GM21367 (cell line): ENCODE data around the gene SLC39A1.
A peak's percentile ranks its signal among the peaks of the same experiment; 100 is the strongest.

ENCODE experiments used
- ATAC-seq: cut with Tn5 transposase; IDR thresholded peaks from one replicate; pipeline ENCODE4 v1.9.1; 2021; ENCODE audit not compliant: unreplicated experiment

The SLC39A1 gene

DNA sequence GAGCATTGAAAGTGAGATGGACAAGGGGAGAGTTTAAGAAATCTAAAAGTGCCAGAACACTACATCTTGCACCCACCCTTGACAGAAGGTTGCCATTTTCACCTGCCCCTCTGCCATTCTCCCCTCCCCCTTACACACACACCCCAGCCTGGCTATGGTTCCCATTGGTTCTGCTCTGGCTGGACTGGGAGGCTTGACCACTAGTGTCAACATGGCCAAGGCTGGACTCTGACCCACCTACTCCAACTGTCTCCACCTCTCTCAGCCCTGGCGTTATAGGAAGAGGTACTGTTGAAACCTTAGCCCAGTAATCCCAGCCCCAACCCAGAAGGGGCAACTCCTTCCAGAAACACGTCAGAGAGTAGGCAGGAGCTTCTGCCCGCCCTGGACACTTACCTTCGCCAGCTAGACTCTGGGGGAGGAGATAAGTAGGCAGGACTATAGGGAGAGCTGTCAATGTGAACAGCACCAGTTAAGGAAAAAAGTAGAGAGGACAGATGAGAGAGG, 9.4 kb downstream of the SLC39A1 start:
- ATAC-seq = no peak

DNA sequence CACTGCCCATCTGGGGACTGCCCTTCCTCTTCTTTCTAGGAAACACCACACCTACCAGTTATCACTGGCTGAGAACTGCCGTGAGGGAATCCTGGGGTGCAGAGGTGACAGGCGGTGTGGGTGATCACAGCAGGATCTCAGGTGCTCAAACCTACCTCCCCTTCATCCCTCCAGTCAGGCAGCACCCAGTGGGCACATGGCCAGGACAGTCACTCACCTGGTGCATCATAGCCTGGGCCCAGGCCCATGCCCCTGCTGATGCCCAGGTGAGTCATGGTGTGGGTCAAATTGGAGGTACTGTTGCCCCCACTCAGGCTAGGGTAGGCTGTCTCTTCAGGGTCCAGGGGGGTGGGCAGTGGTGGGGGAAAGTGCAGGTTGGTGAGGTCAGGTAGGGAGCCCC, 11.5 kb downstream of the SLC39A1 start:
- ATAC-seq = no peak

DNA sequence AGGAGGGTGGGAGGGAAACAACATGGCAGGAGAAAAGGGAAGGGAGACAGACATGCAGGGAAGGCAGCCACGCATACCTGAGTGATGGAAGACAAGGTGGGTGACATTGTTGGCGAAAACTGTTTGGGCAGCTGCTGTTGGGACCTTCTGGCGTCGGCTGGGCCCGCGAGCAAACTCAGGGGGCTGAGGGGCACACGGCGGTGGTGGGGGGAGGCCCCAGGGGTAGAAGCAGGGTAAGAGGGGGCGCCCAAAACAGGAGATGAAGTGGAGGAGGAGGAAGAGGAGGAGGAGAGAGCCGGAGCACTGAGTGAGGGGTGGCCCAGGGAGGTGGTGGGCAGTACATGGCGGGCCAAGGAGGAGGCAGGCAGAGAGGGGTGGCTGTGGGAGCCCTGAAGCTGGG, 12.2 kb downstream of the SLC39A1 start:
- no peak for ATAC-seq

DNA sequence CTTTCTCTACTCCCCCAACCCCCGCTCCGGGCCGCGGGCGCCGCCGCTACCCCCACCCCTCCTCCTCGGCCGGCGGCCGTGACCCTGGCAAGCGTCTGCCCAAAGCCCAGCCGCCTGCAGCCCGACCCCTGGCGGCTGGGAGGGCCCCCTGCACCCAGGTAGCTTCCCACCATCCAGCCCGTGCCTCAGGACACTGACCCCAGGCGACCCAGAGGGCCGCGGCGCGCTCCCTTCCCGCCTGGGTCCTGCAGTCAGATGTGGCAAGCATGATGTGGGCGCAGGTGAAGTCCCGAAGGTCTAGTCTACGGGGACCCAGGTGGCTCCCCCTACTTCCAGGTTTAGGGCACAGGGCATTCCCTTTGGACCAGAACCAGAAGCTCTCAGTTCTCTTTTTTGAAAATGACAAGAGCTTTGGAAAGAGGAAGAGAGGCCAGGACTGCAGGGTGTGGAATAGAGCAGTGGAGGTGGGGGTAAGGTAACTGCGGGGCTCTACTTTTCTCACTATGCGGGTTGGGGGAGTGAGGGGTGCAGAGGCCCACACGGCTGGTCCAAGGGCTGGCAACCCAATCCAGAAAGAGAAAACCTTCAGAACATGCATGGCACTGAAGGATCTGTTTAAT, 16.6 kb downstream of the SLC39A1 start, which contains the start of gene DENND4B:
TSS of gene DENND4B (minus strand) at position 97 of the 620 bp plus-strand sequence. CDS start 2,344 bp downstream, outside the sequence.
- peak; percentile 43 for ATAC-seq

DNA sequence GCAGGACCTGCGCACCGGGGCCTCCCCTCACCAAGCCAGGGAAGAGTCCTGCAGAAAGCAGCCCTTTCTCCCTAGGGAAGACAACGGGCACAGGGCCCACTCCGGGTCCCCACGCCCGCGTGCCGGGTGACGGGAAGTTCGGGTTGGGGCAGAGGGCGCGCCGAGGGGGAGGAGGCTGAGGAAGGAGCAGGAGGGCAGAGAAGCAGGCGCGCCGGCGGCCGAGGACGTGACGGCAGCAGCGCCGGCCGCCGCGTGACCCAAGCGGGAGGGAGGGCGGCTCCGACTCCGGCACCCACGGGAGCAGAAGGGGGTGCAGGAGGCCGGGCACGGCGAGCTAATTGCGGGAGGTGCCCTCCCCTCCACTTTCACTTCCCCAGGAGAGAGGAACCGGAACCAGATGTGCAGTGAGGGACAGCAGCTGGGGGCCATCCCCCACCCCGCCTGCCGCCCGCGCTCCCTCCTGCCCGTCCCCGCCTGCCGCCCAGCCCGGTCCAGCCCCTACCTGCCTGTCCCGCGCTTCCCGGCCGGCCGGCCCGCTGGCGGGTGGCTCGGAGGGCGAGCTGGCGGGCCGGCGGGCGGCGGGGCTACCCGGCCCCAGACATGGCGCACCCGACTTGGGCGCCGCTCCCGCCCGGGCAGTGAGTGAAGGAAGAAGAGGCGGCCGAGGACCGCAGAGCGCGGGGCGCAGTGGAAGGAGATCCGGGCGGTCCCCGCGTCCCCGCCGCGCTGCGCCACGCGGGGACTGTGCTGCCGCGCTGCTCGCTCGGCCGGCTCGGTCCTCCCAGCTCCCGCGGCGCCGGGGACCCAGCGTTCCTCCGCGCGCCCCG, 17.3 kb downstream of the SLC39A1 start:
- peak; percentile 49 for ATAC-seq

- ATAC-seq = no peak
Observed at GRCh38 chr1:153945131-153945794, 18.1 kb downstream of the SLC39A1 start.

DNA sequence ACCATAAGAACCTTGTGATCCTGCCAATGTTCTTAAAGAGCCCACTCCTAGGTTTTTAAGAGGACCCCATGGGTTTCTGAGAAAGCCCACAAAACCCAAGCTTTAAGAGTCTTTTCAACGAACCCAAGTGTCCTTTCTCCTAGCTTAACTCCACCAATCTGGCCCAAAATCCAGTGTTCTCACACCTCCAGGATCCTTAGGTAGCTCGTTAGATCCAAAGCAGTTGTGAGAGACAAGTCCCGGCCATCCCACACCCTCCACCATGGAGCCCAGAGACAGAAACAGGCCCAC, 18.6 kb downstream of the SLC39A1 start:
- ATAC-seq = no peak

GRCh38 chr1:153944005-153944826, 19.1 kb downstream of the SLC39A1 start:
- no peak for ATAC-seq

DNA sequence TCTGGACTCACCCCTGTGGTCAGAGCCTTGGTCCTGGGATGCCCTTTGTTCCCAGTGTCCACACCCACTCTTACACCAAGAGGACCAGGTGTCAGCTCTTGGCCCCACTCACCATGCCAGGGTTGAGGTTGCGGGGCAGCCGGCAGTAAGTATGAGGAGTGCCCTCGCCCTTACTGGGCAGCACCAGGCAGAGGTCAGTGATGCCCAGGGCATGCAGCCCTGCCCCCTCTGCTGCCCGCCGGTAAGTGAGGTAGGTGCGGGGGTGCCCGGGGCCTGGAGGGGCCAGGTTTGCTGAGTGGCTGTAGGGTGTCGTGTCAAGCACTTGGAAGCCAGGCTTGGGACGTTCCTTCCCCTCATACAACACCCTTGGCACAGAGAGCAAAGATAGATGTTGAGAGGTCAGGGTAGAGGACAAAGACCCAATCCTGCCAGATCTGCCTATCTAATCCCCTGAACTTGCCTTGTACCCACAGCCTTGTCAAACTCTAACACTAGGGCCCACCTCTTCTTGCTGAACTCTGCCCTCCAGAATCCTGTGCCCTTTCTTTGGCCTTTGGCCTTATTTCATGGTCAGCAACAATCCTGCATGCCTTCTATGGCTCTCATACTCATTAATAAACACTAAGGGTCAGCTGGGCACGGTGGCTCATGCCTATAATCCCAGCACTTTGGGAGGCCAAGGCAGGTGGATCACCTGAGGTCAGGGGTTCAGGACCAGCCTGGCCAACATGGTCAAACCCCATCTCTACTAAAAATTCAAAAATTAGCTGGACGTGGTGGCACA, 20.4 kb downstream of the SLC39A1 start:
- ATAC-seq = no peak

DNA sequence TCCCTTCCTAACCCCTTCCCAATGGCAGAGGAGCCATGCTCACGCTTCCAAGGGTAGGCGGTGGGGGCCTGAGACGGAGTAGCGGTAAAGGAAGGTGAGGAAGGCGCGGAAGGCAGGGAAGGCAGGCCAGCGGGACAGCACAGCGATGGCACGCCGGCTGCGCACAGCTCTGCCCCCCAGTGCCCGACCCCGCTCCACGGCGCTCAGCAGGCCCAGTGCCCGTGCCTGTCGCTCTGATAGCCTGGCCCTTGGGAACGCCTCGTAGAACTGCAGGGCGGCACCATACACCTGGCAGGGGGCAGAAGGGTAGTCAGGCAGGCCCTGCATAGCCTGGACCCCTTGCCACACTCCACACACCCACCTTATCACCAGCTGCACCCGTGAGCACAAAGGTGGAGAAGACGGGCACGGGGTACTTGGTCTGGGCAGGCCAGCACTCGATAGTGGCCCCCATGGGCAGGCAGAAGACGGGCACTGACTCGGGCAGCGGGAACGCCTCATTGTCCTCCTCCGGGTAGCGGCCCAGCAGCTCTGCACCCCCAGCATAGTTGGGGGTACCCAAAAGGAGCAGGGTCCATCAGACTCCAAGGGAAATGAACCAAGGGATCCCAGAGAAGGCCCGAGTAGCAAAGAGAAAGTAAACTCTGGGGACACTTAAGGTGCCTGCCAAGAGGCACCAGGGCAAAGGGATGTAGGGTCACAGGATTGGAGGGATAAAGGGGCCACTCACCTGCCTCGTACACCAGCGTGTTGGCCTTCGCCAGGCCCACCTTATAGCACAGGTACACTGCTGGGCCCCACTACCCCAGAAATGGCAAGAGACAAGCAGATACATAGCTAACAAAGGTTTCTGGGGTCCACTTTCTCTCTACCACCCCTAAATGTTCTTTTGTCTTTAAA, 21.3 kb downstream of the SLC39A1 start:
- ATAC-seq = no peak

GRCh38 chr1:153940756-153941155, 22.6 kb downstream of the SLC39A1 start:
- ATAC-seq = no peak

GRCh38 chr1:153939476-153939875, 23.9 kb downstream of the SLC39A1 start:
- ATAC-seq = no peak

DNA sequence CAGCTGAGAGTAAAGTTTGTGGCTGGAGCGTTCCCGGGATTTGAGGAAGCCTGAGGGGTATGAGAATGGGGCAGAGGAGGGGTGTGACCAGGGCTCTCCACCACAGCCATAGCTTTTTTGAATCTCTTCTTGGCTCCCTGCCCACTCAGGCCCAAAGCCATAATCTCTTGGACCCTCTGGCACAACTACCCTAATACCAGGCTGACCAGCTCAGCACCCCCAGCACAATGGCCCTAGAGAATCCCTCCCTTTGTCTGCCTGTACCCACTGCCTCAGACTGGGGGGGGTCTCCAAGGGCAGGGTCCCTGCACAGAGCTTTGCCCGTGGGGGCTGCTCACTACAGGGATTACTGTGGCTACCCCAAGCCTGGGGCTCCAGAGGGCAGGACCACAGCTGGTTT, 24.3 kb downstream of the SLC39A1 start:
- ATAC-seq = no peak

DNA sequence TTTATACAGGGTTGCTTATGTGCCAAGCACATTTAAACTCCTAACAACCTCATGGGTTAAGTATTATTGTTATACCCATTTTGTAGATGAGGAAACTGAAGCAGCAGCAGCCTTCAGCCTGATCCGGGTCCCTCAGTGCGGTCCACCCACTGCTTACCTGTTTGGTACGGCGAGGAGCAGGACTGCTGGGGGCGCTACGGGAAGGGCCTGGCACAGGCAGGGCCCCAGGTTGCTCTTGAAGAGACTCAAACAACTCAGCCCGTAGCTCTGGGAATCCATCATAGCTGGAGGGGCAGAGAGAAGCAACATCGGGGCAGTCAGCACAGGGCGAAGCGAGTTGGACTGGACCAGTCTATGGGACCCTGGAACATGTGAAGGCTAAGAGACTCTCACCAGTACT, 26.0 kb downstream of the SLC39A1 start:
- ATAC-seq = no peak

DNA sequence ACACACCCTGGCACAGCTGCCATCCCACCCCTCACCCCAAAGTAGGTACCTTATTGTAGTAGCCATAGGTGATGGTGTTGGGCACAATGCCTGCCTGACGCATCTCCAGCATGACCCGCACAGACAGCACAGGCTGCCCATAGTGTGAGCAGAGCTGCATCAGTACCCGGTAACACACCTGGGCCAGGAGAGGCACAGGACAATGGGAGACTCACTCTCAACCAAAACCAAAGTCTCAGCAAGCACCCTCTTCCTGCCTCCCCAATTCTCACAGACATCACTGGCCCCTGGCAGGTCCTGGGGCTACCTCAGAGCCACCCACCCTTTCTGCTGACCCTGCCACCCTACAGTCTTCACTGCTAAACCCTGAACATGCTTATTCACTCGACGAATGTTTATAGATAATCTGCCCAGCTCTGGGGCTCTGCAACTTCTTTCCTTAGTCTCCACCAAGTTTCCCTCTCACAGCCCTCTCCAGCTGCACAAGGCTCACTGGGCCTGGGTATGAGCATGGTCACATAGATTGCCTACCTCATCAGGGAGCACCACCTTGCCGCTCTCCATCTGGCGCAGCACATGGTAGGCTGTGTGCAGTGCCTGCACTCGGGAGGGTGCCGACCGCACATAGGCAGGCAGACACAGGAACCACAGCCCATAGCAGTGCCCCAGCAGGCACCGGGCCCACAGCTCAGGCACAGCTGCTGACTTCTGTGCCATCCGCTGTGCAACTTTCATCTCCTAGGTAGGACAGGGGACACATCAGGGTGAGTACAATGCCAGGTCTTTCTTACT, 27.1 kb downstream of the SLC39A1 start:
- ATAC-seq = no peak

DNA sequence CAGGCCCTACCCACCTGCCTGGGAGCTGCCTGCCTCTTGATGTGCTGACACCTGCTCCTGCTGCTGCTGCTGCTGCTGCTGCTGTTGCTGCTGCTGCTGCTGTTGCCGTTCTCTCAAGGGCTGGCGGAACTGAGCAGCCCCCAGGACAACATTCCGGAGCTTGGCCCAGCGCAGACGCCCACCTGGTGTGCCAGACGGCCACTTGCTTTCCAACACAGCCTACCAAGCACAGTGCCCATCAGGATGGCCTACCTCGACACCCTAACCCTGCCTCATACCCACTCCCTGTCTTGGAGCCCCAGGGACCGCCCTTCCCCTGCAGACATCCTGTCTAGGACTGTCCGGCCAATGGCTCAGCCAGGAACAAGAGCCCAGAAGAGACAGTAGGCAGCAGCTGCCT, 28.6 kb downstream of the SLC39A1 start:
- ATAC-seq = no peak

GRCh38 chr1:153933955-153934354, 29.4 kb downstream of the SLC39A1 start:
- no peak for ATAC-seq

DNA sequence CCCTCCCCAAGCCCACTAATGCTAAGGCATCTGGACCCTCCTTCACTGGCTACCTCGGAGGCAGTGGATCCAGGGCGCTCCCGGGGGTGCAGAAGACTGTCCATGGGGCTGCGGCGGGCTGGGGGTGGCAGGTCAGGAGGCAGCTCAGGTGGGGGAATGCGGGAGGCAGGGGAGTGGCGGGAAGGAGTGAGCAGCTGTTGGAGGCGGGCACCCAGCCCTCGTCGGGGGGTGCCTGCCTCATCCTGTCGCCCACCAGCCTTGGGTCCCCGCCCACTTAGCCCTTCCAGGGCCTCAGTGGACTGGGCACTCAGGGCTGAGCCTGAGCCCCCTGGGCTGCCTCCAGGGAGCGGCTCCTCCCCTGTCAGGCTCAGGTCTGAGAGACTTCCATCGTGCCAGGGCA, 29.9 kb downstream of the SLC39A1 start:
- no peak for ATAC-seq
